Measurements from ENCODE around the gene ABCC6.

GRCh38 chr16:16157166-16157565, 66.1 kb downstream of the ABCC6 start:
- TF ChIP-seq CTCF (IDR thresholded peaks at IDR 0.05) (no peak), EZH2 (IDR thresholded peaks at IDR 0.05; ENCODE audit: borderline replicate concordance, insufficient read depth, low read depth, low read length, poor library complexity, severe bottlenecking) (no peak)
